GM23338 (cell line): ENCODE measurements around the gene PRRG3.

Experiments used
- CREB1 ChIP-seq: fragments of 250-450 bp; sonication (Bioruptor Pico); IDR thresholded peaks from 2 replicates; pipeline ENCODE4 v1.5.0; 2020; ENCODE audit warnings: low read depth, mild to moderate bottlenecking, moderate library complexity
- EZH2 ChIP-seq: fragments of 200-600 bp; sonication (generic); IDR thresholded peaks from one replicate; pipeline ENCODE4 v1.8.0; 2017; ENCODE audit warnings: antibody characterized with exemption, mild to moderate bottlenecking, low read depth; ENCODE audit not compliant: unreplicated experiment
- EZH2phosphoT487 ChIP-seq: fragments of 200-600 bp; sonication (generic); IDR thresholded peaks from one replicate; pipeline ENCODE4 v1.8.1; 2018; ENCODE audit warnings: antibody characterized with exemption; ENCODE audit not compliant: unreplicated experiment
- JUNB ChIP-seq: IDR thresholded peaks from one replicate; pipeline ENCODE4 v1.6.1; 2016; ENCODE audit warnings: antibody characterized with exemption; ENCODE audit not compliant: unreplicated experiment
- NANOG ChIP-seq: IDR thresholded peaks from 2 replicates; pipeline ENCODE4 v1.6.1; 2016; ENCODE audit warnings: antibody characterized with exemption, borderline replicate concordance
- POLR2AphosphoS5 ChIP-seq: IDR thresholded peaks from 2 replicates; pipeline ENCODE4 v1.6.1; 2016; ENCODE audit warnings: antibody characterized with exemption, low read depth
- ZNF331 ChIP-seq: fragments of 250-450 bp; sonication (Bioruptor Pico); IDR thresholded peaks from 2 replicates; pipeline ENCODE4 v1.5.0; 2020; ENCODE audit warnings: low read depth, mild to moderate bottlenecking, moderate library complexity
- TF ChIP-seq, protein P1 (sequence below), 2 experiments: fragments of 200-600 bp in 1 of 2; sonication (generic) in 1 of 2; conservative IDR thresholded peaks; 2 replicates each; pipeline versions ENCODE4 v1.5.1 to v1.6.1; 2016 to 2017; ENCODE audit warnings: antibody characterized with exemption in 2 of 2, low read depth in 2 of 2, mild to moderate bottlenecking in 2 of 2, moderate library complexity in 1 of 2
- TF ChIP-seq, protein P2 (sequence below): IDR thresholded peaks from one replicate; pipeline ENCODE4 v1.6.1; 2018; ENCODE audit warnings: antibody characterized with exemption; ENCODE audit not compliant: unreplicated experiment
- TF ChIP-seq, protein P3 (sequence below): IDR thresholded peaks from 2 replicates; pipeline ENCODE4 v1.6.1; 2016; ENCODE audit warnings: antibody characterized with exemption
- TF ChIP-seq, protein P4 (sequence below): fragments of 250-450 bp; sonication (Bioruptor Pico); IDR thresholded peaks from 2 replicates; pipeline ENCODE4 v1.5.0; 2020; ENCODE audit warnings: mild to moderate bottlenecking, moderate library complexity

DNA sequence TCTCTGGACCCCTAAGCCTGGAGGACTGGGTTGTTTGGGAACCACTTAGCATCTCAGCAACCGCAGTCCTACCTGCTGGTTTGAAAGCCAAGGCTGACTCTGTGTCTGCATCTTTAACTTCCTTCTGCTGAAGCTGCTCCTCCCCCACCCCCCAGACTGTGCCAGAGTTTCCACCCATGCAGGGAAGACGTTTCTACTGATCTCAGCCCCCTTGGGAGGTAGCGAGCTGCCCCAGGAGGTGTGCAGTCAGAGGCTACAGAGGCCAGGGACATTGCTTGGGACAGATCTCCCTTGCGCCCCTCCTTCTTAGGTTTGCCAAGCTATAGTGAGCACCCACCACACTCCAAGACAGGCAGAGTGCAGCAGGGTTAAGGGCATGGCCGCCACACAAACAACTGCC, 15.9 kb downstream of the PRRG3 start:
- TF ChIP-seq, protein P1, sequence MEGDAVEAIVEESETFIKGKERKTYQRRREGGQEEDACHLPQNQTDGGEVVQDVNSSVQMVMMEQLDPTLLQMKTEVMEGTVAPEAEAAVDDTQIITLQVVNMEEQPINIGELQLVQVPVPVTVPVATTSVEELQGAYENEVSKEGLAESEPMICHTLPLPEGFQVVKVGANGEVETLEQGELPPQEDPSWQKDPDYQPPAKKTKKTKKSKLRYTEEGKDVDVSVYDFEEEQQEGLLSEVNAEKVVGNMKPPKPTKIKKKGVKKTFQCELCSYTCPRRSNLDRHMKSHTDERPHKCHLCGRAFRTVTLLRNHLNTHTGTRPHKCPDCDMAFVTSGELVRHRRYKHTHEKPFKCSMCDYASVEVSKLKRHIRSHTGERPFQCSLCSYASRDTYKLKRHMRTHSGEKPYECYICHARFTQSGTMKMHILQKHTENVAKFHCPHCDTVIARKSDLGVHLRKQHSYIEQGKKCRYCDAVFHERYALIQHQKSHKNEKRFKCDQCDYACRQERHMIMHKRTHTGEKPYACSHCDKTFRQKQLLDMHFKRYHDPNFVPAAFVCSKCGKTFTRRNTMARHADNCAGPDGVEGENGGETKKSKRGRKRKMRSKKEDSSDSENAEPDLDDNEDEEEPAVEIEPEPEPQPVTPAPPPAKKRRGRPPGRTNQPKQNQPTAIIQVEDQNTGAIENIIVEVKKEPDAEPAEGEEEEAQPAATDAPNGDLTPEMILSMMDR (conservative IDR thresholded peaks at IDR 0.05; ENCODE audit: low read depth in 2 of 2), result no peak
- TF ChIP-seq POLR2AphosphoS5 (no peak), JUNB (no peak), EZH2phosphoT487 (no peak), CREB1 (CRISPR knock-in tag) (no peak), EZH2 (no peak), NANOG (no peak), ZNF331 (CRISPR knock-in tag) (no peak)
- TF ChIP-seq, protein P2, sequence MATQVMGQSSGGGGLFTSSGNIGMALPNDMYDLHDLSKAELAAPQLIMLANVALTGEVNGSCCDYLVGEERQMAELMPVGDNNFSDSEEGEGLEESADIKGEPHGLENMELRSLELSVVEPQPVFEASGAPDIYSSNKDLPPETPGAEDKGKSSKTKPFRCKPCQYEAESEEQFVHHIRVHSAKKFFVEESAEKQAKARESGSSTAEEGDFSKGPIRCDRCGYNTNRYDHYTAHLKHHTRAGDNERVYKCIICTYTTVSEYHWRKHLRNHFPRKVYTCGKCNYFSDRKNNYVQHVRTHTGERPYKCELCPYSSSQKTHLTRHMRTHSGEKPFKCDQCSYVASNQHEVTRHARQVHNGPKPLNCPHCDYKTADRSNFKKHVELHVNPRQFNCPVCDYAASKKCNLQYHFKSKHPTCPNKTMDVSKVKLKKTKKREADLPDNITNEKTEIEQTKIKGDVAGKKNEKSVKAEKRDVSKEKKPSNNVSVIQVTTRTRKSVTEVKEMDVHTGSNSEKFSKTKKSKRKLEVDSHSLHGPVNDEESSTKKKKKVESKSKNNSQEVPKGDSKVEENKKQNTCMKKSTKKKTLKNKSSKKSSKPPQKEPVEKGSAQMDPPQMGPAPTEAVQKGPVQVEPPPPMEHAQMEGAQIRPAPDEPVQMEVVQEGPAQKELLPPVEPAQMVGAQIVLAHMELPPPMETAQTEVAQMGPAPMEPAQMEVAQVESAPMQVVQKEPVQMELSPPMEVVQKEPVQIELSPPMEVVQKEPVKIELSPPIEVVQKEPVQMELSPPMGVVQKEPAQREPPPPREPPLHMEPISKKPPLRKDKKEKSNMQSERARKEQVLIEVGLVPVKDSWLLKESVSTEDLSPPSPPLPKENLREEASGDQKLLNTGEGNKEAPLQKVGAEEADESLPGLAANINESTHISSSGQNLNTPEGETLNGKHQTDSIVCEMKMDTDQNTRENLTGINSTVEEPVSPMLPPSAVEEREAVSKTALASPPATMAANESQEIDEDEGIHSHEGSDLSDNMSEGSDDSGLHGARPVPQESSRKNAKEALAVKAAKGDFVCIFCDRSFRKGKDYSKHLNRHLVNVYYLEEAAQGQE, result no peak
- TF ChIP-seq, protein P3, sequence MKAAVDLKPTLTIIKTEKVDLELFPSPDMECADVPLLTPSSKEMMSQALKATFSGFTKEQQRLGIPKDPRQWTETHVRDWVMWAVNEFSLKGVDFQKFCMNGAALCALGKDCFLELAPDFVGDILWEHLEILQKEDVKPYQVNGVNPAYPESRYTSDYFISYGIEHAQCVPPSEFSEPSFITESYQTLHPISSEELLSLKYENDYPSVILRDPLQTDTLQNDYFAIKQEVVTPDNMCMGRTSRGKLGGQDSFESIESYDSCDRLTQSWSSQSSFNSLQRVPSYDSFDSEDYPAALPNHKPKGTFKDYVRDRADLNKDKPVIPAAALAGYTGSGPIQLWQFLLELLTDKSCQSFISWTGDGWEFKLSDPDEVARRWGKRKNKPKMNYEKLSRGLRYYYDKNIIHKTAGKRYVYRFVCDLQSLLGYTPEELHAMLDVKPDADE, result no peak
- TF ChIP-seq, protein P4, sequence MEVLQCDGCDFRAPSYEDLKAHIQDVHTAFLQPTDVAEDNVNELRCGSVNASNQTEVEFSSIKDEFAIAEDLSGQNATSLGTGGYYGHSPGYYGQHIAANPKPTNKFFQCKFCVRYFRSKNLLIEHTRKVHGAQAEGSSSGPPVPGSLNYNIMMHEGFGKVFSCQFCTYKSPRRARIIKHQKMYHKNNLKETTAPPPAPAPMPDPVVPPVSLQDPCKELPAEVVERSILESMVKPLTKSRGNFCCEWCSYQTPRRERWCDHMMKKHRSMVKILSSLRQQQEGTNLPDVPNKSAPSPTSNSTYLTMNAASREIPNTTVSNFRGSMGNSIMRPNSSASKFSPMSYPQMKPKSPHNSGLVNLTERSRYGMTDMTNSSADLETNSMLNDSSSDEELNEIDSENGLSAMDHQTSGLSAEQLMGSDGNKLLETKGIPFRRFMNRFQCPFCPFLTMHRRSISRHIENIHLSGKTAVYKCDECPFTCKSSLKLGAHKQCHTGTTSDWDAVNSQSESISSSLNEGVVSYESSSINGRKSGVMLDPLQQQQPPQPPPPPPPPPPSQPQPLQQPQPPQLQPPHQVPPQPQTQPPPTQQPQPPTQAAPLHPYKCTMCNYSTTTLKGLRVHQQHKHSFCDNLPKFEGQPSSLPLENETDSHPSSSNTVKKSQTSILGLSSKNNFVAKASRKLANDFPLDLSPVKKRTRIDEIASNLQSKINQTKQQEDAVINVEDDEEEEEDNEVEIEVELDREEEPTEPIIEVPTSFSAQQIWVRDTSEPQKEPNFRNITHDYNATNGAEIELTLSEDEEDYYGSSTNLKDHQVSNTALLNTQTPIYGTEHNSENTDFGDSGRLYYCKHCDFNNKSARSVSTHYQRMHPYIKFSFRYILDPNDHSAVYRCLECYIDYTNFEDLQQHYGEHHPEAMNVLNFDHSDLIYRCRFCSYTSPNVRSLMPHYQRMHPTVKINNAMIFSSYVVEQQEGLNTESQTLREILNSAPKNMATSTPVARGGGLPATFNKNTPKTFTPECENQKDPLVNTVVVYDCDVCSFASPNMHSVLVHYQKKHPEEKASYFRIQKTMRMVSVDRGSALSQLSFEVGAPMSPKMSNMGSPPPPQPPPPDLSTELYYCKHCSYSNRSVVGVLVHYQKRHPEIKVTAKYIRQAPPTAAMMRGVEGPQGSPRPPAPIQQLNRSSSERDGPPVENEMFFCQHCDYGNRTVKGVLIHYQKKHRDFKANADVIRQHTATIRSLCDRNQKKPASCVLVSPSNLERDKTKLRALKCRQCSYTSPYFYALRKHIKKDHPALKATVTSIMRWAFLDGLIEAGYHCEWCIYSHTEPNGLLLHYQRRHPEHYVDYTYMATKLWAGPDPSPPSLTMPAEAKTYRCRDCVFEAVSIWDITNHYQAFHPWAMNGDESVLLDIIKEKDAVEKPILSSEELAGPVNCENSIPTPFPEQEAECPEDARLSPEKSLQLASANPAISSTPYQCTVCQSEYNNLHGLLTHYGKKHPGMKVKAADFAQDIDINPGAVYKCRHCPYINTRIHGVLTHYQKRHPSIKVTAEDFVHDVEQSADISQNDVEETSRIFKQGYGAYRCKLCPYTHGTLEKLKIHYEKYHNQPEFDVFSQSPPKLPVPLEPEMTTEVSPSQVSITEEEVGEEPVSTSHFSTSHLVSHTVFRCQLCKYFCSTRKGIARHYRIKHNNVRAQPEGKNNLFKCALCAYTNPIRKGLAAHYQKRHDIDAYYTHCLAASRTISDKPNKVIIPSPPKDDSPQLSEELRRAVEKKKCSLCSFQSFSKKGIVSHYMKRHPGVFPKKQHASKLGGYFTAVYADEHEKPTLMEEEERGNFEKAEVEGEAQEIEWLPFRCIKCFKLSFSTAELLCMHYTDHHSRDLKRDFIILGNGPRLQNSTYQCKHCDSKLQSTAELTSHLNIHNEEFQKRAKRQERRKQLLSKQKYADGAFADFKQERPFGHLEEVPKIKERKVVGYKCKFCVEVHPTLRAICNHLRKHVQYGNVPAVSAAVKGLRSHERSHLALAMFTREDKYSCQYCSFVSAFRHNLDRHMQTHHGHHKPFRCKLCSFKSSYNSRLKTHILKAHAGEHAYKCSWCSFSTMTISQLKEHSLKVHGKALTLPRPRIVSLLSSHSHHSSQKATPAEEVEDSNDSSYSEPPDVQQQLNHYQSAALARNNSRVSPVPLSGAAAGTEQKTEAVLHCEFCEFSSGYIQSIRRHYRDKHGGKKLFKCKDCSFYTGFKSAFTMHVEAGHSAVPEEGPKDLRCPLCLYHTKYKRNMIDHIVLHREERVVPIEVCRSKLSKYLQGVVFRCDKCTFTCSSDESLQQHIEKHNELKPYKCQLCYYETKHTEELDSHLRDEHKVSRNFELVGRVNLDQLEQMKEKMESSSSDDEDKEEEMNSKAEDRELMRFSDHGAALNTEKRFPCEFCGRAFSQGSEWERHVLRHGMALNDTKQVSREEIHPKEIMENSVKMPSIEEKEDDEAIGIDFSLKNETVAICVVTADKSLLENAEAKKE, result no peak
